HepG2 (cell line): ENCODE measurements around the gene KRTAP1-5. TPM values are rescaled to one million over a fixed set of nuclear protein-coding genes. Genes with fewer than 3 reads are reported as not detected.
"Not testable (repeated sequence)": the region's sequence is repeated elsewhere in the genome, so short reads cannot be mapped to it uniquely, and the experiment has no call there.

Source experiments
- ATAC-seq: fragments of 200-7000 bp; cut with Tn5 transposase; 3 replicates; pipeline ENCODE4 v1.9.1; 2020; ENCODE audit warnings: mild to moderate bottlenecking, moderate library complexity
- BruUV-seq: library from RNA; stranded (reverse); fragments of 400-500 nt; replicated peaks from 2 replicates; lab custom pipeline; 2021; lab: Mats Ljungman, UMichigan
- CTCF ChIA-PET: fragments of 300-600 bp; formaldehyde crosslinking; extraction: SDS; loops from one replicate; lab custom pipeline; 2021; ENCODE audit warnings: low total read pairs, inconsistent platforms, low intra/inter-chr PET ratio; lab: Yijun Ruan, JAX
- POLR2A ChIA-PET: fragments of 350-600 bp; sonication (Branson Sonifier 250); formaldehyde crosslinking; loops from one replicate; lab custom pipeline; 2020; ENCODE audit warnings: antibody characterized with exemption, inconsistent platforms; lab: Yijun Ruan, JAX
- DNase-seq: peaks from one replicate; pipeline ENCODE4 v3.0.0-alpha.2; 2015; ENCODE audit warnings: low spot score
- FAIRE-seq: peaks from 3 replicates; lab custom pipeline; 2011; peaks lifted over from hg19 to GRCh38; lab: Jason Lieb, UNC
- H2AFZ ChIP-seq: one replicate; pipeline ENCODE4 v1.6.1; 2011; ENCODE audit warnings: low read length, inconsistent platforms
- H3K27ac ChIP-seq: fragments of 300-600 bp; 3 replicates; pipeline ENCODE4 v1.8.0; 2011; ENCODE audit warnings: mixed run types, mild to moderate bottlenecking, mixed read lengths, low read length, inconsistent platforms; ENCODE audit not compliant: insufficient read depth; ENCODE audit errors: extremely low read length
- H3K27me3 ChIP-seq, 2 experiments: fragments of 200-600 bp in 1 of 2; 2 replicates in 1 of 2; 3 replicates in 1 of 2; pipeline versions ENCODE4 v1.6.0 to v1.8.0; 2011; ENCODE audit warnings: low read length in 2 of 2, mild to moderate bottlenecking in 2 of 2, moderate library complexity in 2 of 2, inconsistent platforms in 1 of 2; ENCODE audit not compliant: insufficient read depth in 2 of 2, control insufficient read depth in 1 of 2
- H3K36me3 ChIP-seq, 2 experiments: fragments of 200-600 bp in 1 of 2; replicated peaks in 1 of 2; 2 replicates in 1 of 2; 3 replicates in 1 of 2; pipeline versions ENCODE4 v1.5.1 to v1.8.0; 2011; ENCODE audit warnings: low read length in 2 of 2, inconsistent platforms in 1 of 2; ENCODE audit not compliant: insufficient read depth in 2 of 2, control insufficient read depth in 1 of 2
- H3K4me1 ChIP-seq: 2 replicates; pipeline ENCODE4 v1.5.1; 2012; ENCODE audit warnings: low read length, inconsistent platforms; ENCODE audit not compliant: insufficient read depth
- H3K4me2 ChIP-seq: 2 replicates; pipeline ENCODE4 v1.6.0; 2011; ENCODE audit warnings: low read depth, low read length, inconsistent platforms
- H3K4me3 ChIP-seq, 3 experiments: fragments of 200-600 bp in 1 of 3; sonication (generic), shearing (Covaris generic) in 1 of 3; replicated peaks in 1 of 3; 2 replicates each; pipeline ENCODE4 v1.5.1; 2011 to 2016; ENCODE audit warnings: low read length in 3 of 3, inconsistent platforms in 2 of 3, low read depth in 2 of 3, mild to moderate bottlenecking in 2 of 3, control low read depth in 1 of 3, mixed read lengths in 1 of 3; ENCODE audit not compliant: insufficient read depth in 1 of 3
- H3K79me2 ChIP-seq: one replicate; pipeline ENCODE4 v1.6.1; 2011; ENCODE audit warnings: low read length, inconsistent platforms; ENCODE audit not compliant: insufficient read depth
- H3K9ac ChIP-seq: 2 replicates; pipeline ENCODE4 v1.6.0; 2011; ENCODE audit warnings: mild to moderate bottlenecking, low read depth, low read length, inconsistent platforms; ENCODE audit not compliant: insufficient read depth
- H3K9me3 ChIP-seq: 2 replicates; pipeline ENCODE4 v1.5.1; 2012; ENCODE audit warnings: mild to moderate bottlenecking, low read length
- H4K20me1 ChIP-seq: 2 replicates; pipeline ENCODE4 v1.6.0; 2011; ENCODE audit warnings: inconsistent platforms, mild to moderate bottlenecking, low read length, moderate library complexity; ENCODE audit not compliant: insufficient read depth
- ARID2 ChIP-seq: sonication (generic); formaldehyde crosslinking; IDR thresholded peaks from 2 replicates; pipeline ENCODE4 v1.8.1; 2022; ENCODE audit warnings: mild to moderate bottlenecking, missing genetic modification reagents, borderline replicate concordance
- STAG1 ChIP-seq: sonication (generic); formaldehyde crosslinking; IDR thresholded peaks from 2 replicates; pipeline ENCODE4 v1.4.0; 2020; ENCODE audit warnings: missing genetic modification reagents
- ZFP1 ChIP-seq: IDR thresholded peaks from 2 replicates; pipeline ENCODE4 v1.6.1; 2016
- WGBS: methylation state at CpG from one replicate; pipeline ENCODE4 v1.1.6; 2017; ENCODE audit warnings: low lambda C conversion rate; 5-methylcytosine and 5-hydroxymethylcytosine counted together
- in situ Hi-C: cut with HindIII; loops from 2 replicates; pipeline ENCODE4 v1.10.0; 2017; ENCODE audit warnings: low pct_unique_long_range_greater_than_20kb; ENCODE audit not compliant: extremely low pct_ligation_motif_present
- intact Hi-C: fragments of 100-400 bp; cut with micrococcal nuclease; formaldehyde crosslinking; loops from one replicate; pipeline ENCODE4 v1.10.0; 2022; ENCODE audit not compliant: unreplicated experiment
- polyA plus RNA-seq, 8 experiments: library from polyadenylated mRNA; depleted of rRNA in 3 of 8; stranded (reverse) in 7 of 8; unstranded in 1 of 8; fragments of >200 nt; fragmentation: Illumina TruSeq in 4 of 8; extraction: Trizol in 4 of 8; gene quantifications; 2 replicates each; pipeline versions ENCODE4 v1.2.1 to v1.2.3, GENCODE V29; 2011 to 2016; ENCODE audit warnings: low read depth in 4 of 8, missing spikeins in 1 of 8, mixed read lengths in 1 of 8; ENCODE audit not compliant: insufficient read depth in 1 of 8
- total RNA-seq, 5 experiments: library from RNA; depleted of rRNA; stranded (reverse); fragments of >200 nt; fragmentation: Illumina TruSeq; extraction: Trizol; gene quantifications; 2 replicates each; pipeline ENCODE4 v1.2.3, GENCODE V29; 2016; ENCODE audit warnings: low read depth in 1 of 5
- TF ChIP-seq, protein P1 (sequence below): sonication (generic); formaldehyde crosslinking; IDR thresholded peaks from 2 replicates; pipeline ENCODE4 v1.5.1; 2020; ENCODE audit warnings: mild to moderate bottlenecking, missing genetic modification reagents, moderate library complexity

KRTAP1-5 gene
- total and polyA plus RNA-seq, 2 of the 13 experiments (the other 11 are each of a cell fraction or from before 2014, with no cell fraction given): 0.09 TPM; not detected in 1

DNA sequence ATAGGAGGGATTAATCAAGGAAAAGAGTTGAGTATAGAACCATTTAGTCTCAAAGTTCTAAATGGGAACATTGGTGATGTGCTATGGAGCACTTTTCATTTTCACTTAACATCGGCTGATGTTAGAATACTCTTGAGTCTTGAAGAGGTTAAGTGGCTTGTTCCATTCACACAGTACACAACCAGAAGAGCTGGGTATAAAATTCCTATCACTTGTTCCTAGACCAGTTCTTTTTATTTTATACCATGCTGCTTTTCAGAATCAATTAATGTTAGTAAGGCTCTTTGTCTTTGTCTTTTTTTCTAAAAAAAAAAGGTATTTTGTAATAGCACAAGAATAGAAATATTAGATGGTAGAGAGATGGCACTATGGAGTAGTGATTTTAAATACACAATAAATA, 15.9 kb upstream of the KRTAP1-5 start:
- H3K4me2 ChIP-seq: no peak overlapping the region
- ATAC-seq (no peak), DNase-seq (no peak), FAIRE-seq (no peak)
- peaks cover 11% of the 10 kb centered on the region for H3K9me3 ChIP-seq
- no peak overlapping the region for H3K9ac ChIP-seq
- peaks cover 4% of the 10 kb centered on the region for H3K4me1 ChIP-seq
- WGBS: 100% methylated on average over 1 of the region's 1 CpG
- no TSS peak for BruUV-seq
- CTCF ChIA-PET: no interaction called here
- intact Hi-C loops (loop anchor here (10.0 kb wide), 1 partner anchor 138 kb away; no protein-coding TSS in a partner anchor), in situ Hi-C loops (no loop called here)
- no peak overlapping the region for H2AFZ ChIP-seq
- no peaks in the 10 kb centered on the region for H4K20me1 ChIP-seq
- no peaks in the 10 kb centered on the region for H3K36me3 ChIP-seq
- POLR2A ChIA-PET: no interaction called here
- no peak overlapping the region for H3K4me3 ChIP-seq
- TF ChIP-seq ARID2 (CRISPR knock-in tag) (no peak), ZFP1 (CRISPR knock-in tag) (peak; percentile 80; the same call in 1 of the 2 replicates)
- no peak overlapping the region for H3K27ac ChIP-seq
- no peaks in the 10 kb centered on the region for H3K79me2 ChIP-seq
- H3K27me3 ChIP-seq: no peaks in the 10 kb centered on the region

DNA sequence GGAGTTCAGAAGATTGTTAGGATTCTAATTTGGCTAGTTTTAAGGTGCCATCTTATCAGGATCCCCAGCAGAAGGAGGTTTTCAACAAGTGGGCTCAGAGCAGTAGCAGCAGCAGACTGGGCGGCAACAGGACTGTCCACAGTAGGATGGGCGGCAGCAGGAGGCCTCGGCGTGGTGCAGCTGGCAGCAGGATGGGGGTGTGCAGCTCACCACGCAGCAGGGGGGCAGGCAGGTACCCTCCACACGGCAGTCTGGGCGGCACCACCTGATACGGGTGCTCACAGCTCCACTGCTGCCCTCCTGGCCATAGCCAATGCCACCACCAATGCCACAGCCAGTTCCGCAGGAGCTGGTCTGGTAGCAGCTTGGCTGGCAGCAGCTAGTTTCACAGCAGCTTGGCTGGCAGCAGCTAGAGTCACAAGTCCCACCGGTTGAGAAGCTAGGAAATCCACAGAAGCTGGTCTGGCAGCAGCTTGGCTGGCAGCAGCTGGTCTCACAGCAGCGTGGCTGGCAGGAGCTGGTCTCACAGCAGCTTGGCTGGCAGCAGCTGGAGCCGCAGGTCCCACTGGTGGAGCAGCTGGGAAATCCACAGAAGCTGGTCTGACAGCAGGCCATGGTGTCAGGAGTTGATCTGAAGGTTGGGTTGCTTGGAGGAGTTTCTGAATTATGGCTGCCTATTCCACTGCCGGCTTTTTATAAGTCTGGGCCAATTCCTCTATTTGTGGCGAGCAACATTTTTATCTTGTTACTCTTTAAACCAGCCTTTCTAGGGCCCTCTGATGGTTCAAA, 14.0 kb upstream of the KRTAP1-5 start, which contains the start of gene KRTAP1-1:
Gene KRTAP1-1, minus strand, starts transcription at position 668 of the 789 bp plus-strand sequence. Its CDS starts 53 bp downstream, at position 615.
- CTCF ChIA-PET, H3K4me2 ChIP-seq, POLR2A ChIA-PET, H3K27me3 ChIP-seq, H3K9ac ChIP-seq, FAIRE-seq, H3K4me1 ChIP-seq, ATAC-seq, DNase-seq, BruUV-seq, in situ Hi-C loops, H3K79me2 ChIP-seq, H2AFZ ChIP-seq, H3K4me3 ChIP-seq, H4K20me1 ChIP-seq, H3K36me3 ChIP-seq, H3K27ac ChIP-seq: not testable (repeated sequence)
- intact Hi-C loops: loop anchor here (10.0 kb wide), 1 partner anchor 136 kb away; no protein-coding TSS in a partner anchor
- 71% methylated on average over 10 of the region's 14 CpGs for WGBS
- TF ChIP-seq, protein P1, sequence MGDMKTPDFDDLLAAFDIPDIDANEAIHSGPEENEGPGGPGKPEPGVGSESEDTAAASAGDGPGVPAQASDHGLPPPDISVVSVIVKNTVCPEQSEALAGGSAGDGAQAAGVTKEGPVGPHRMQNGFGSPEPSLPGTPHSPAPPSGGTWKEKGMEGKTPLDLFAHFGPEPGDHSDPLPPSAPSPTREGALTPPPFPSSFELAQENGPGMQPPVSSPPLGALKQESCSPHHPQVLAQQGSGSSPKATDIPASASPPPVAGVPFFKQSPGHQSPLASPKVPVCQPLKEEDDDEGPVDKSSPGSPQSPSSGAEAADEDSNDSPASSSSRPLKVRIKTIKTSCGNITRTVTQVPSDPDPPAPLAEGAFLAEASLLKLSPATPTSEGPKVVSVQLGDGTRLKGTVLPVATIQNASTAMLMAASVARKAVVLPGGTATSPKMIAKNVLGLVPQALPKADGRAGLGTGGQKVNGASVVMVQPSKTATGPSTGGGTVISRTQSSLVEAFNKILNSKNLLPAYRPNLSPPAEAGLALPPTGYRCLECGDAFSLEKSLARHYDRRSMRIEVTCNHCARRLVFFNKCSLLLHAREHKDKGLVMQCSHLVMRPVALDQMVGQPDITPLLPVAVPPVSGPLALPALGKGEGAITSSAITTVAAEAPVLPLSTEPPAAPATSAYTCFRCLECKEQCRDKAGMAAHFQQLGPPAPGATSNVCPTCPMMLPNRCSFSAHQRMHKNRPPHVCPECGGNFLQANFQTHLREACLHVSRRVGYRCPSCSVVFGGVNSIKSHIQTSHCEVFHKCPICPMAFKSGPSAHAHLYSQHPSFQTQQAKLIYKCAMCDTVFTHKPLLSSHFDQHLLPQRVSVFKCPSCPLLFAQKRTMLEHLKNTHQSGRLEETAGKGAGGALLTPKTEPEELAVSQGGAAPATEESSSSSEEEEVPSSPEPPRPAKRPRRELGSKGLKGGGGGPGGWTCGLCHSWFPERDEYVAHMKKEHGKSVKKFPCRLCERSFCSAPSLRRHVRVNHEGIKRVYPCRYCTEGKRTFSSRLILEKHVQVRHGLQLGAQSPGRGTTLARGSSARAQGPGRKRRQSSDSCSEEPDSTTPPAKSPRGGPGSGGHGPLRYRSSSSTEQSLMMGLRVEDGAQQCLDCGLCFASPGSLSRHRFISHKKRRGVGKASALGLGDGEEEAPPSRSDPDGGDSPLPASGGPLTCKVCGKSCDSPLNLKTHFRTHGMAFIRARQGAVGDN (CRISPR knock-in tag): peak; percentile 29
- 0 out of 2 replicates have a peak, but pooled peaks have one; percentile 3 for TF ChIP-seq STAG1 (CRISPR knock-in tag)
- H3K9me3 ChIP-seq: peaks cover 11% of the 10 kb centered on the region
